Measurements from ENCODE around the gene DCDC2.
"Not testable (repeated sequence)": the region's sequence is repeated elsewhere in the genome, so short reads cannot be mapped to it uniquely, and the experiment has no call there.

DCDC2 gene

GRCh38 chr6:24272148-24272547, 85.7 kb downstream of the DCDC2 start:
- no peak for DNase-seq (ENCODE audit: low read depth in 2 of 2)

DNA sequence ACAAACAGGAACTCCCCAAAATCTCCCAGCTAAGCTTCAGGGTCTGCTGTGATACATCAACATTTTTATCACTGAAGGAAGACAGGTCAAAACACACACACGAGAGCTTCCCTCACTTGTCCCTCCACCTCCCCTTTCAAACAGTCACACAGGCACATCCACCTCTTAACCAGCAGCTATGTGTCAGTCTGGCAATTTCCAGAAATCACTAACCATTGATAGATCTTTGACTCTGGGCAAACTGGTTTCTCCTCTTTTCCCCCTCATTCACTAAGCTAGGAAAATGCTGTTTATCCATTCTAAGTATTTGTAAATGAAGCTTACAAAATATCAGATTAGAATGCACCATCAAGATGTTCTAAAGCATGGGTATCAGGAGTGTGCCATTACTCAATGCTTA, 87.8 kb downstream of the DCDC2 start:
- DNase-seq (ENCODE audit: low read depth in 2 of 2), result no peak

- not testable (repeated sequence) for DNase-seq (ENCODE audit: low read depth in 2 of 2)
Measured at GRCh38 chr6:24258214-24258613, 99.6 kb downstream of the DCDC2 start.

- no peak for DNase-seq (ENCODE audit: low read depth in 2 of 2)
Measured at GRCh38 chr6:24257282-24257681, 100.6 kb downstream of the DCDC2 start.

GRCh38 chr6:24255676-24256075, 102.2 kb downstream of the DCDC2 start:
- no peak for DNase-seq (ENCODE audit: low read depth in 2 of 2)

DNA sequence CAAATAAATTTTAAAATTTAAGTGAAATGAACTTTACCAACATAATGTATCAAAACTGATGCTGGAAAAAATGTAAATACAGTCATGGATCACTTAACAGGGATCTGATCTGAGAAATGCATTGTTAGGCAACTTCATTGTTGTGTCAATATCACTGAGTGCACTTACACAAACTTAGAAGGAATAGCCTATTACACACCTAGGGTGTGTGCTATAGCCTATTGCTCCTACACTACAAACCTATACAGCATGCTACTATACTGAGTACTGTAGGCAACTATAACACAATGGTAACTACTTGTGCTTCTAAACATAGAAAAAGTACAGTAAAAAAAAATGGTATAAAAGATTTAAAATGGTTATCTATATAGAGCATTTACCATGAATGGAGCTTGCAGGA, 104.5 kb downstream of the DCDC2 start:
- no peak for DNase-seq (ENCODE audit: low read depth in 2 of 2)

DNA sequence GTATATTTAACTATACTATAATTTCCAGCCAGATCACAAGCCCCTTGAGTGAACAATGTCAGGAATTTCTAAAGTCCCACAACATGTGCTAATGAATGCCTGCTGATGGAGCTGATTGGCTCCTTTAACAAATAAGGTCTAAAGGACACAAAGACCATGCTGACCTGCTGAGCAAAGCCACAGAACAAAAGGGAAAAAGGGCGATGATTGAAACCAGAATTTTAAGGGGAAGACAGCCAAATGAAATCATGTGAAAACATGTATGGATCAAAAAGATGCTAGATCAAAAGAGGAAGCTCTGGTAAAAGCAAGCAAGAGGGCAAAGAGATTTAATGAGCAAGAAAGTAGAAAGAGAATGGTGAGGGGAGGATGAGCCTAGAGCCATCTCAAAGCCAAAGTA, 105.6 kb downstream of the DCDC2 start:
- no peak for DNase-seq (ENCODE audit: low read depth in 2 of 2)

DNA sequence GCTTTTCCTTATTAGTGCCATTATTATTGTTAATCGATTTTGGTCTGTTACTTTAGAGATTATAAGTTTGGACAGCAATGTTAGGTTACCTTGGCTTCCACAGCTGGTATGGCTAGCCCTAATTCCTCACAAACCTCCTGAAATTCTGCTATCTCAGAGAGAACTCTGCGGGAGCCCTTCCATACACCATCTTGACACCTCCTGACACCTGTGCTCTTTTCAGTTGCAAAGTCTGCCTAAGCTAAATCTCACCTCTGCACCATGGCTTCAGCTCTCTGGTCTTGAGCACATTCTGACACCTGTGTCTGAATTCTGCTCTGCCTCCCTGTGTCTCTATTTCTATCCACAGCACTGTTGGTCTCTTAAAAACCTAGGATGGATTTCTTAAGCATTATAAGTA, 106.5 kb downstream of the DCDC2 start:
- no peak for DNase-seq (ENCODE audit: low read depth in 2 of 2)

- DNase-seq (ENCODE audit: low read depth in 2 of 2), result no peak
Measured at GRCh38 chr6:24249926-24250325, 107.9 kb downstream of the DCDC2 start.

GRCh38 chr6:24245275-24245674, 112.6 kb downstream of the DCDC2 start:
- DNase-seq (ENCODE audit: low read depth in 2 of 2), result no peak

DNA sequence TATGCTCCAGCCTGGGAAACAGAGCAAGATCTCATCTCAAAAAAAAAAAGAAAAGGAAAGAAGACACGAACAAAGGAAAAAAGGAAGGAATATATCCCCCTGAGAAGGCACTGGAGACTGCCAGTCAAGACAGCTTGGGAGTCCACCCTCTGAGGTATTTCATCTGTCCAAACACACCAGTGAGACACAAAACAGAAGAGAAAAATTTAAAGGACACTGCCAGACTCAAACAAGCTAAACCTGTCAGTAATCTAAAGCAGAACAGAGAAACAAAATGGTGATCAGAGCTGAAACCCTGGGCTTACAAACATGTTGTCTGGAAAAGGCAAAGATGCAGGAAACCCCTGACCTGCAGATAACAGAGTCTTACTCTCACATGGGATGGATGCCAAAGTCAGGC, 114.9 kb downstream of the DCDC2 start:
- DNase-seq (ENCODE audit: low read depth in 2 of 2), result no peak

- DNase-seq (ENCODE audit: low read depth in 2 of 2), result not testable (repeated sequence)
Measured at GRCh38 chr6:24241779-24242178, 116.1 kb downstream of the DCDC2 start.

DNA sequence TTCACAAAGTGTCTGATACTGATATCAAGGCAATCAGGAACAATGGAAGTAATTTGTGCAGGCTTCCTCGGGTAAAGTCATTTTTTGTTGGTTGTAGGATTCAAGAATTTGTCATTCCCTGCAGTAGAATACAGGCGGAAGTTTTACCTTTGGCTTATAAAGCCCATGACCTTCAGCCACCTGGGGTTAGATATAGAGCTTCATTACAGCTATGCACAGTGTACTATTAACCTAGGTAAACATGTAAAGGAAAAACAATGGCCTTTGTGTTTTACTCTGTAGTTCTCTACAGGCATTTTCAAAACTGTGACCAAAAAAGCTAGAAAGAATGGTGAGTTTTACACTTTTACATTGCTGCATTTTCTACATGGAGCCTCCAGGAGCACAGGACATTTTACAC, 116.9 kb downstream of the DCDC2 start:
- DNase-seq (ENCODE audit: low read depth in 2 of 2), result no peak

DNA sequence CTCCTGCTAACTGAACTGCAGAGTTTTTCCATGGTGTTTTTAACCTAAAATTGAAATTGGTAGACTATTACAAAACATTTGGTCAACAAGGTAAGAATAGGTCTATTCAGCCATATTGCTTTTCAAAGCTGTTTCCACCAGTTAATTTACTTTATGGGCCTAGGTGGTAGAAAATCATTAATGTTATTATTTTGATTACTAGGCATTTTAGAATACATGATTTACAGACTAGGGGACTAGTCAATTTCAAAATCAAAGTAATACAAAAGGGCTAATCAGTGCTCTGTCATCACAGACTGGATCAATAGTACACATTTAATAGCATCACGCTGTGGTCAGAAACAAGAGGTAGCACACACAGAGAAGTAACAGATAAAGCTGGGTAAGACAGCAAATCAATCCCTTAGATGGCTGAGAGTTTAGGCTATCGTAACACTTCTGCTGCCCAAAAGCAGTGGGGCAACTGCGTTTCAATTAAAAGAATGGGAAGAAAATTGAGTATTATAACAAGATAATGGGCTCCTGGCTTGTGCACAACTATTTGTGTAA, 117.4 kb downstream of the DCDC2 start:
- no peak for DNase-seq (ENCODE audit: low read depth in 2 of 2)

DNA sequence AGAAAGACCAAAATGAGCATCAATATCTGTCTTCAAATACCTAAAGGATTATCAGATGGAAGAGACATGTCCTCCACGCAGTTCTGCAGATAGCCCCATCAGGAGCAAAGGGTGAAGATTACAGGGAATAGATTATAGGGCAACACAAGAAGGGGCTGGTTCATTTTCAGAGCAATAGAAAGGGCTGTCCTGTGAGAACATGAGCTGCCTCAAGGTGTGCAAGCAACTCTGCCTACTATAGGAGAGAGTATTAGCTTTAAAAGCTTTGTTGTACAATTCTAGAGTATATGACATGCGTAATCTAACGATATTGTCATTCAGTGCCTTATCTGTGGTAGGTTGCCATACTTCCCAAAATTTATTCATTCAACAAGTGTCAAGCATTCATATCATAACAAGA, 119.2 kb downstream of the DCDC2 start:
- no peak for DNase-seq (ENCODE audit: low read depth in 2 of 2)

- DNase-seq (ENCODE audit: low read depth in 2 of 2), result not testable (repeated sequence)
Measured at GRCh38 chr6:24236779-24237178, 121.1 kb downstream of the DCDC2 start.

GRCh38 chr6:24233813-24234442, 123.9 kb downstream of the DCDC2 start:
- no peak for DNase-seq (ENCODE audit: low read depth in 2 of 2)

DNA sequence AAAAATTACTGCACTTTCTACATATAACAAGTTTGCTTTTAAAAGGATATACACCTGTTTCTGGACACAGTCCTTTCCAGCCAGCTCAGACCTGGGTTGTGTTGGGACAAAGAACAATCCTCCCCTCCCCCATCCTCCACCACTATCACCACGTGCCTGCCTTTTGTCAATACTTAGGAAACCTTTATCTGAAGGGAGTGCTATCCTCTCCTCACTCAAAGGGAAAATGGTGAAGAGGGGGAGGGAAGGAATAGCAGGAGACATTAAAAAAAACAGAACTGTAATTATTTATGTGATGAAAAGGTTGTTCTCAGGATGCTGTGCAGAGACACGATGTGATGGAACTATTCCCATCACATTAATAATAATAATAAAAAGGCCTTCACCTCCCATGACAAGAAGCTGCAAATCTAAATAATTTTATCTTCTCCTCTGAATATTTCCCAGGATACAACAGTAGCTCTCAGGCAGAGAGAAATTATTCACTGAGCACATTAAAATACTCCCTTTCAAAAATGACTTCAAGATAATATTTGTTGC, 126.4 kb downstream of the DCDC2 start:
- DNase-seq (ENCODE audit: low read depth in 2 of 2), result no peak

DNA sequence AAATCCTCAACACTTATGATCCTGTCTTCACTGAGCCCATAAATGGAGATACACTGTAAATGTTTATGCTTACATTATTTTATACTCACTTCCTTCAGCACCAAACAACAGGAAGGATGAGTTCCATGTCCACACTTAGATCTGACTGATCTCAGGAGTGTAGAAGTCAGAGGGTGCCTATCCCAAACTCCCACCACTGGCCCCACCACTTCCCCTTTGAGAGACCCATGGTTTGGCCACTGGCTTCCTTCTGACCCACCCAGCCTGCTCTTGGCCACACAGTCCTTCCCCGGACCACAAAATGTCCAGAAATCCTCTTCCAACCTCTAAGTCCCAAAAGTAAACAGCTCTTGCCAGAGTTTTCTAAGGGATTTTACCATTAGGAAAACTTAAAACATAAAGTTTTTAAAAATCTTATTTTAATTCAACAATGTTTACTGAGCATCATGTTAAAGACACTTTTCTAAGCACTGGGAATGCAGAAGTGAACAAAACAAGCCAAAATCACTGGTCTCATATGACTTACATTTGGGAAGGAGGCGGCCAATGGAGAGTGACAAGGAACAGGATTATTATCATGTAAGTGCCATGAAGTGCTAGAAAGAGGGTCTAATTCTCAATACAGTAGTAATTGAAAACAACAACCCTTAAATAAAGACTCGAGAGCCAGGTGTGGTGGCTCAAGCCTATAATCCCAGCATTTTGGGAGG, 128.0 kb downstream of the DCDC2 start:
- DNase-seq (ENCODE audit: low read depth in 2 of 2), result no peak

- DNase-seq (ENCODE audit: low read depth in 2 of 2), result no peak
Measured at GRCh38 chr6:24228681-24229255, 129.1 kb downstream of the DCDC2 start.

GRCh38 chr6:24228123-24228522, 129.7 kb downstream of the DCDC2 start:
- no peak for DNase-seq (ENCODE audit: low read depth in 2 of 2)

GRCh38 chr6:24227556-24227955, 130.3 kb downstream of the DCDC2 start:
- DNase-seq (ENCODE audit: low read depth in 2 of 2), result no peak

- no peak for DNase-seq (ENCODE audit: low read depth in 2 of 2)
Measured at GRCh38 chr6:24226541-24226940, 131.3 kb downstream of the DCDC2 start.
